ENCODE results near the gene FOXK1. TPM values are rescaled to one million over a fixed set of nuclear protein-coding genes. Genes with fewer than 3 reads are reported as not detected.
A peak's percentile ranks its signal among the peaks of the same experiment; 100 is the strongest.

Gene FOXK1
- total and polyA plus RNA-seq, 7 donors, result 1.8 to 47.1 (median 17.1) TPM

- peaks cover 0 to 61% (median 35%) of the 10 kb centered on the region in 4 donors for H3K4me1 ChIP-seq
Measured at GRCh38 chr7:4739528-4739992, 57.5 kb downstream of the FOXK1 start.

DNA sequence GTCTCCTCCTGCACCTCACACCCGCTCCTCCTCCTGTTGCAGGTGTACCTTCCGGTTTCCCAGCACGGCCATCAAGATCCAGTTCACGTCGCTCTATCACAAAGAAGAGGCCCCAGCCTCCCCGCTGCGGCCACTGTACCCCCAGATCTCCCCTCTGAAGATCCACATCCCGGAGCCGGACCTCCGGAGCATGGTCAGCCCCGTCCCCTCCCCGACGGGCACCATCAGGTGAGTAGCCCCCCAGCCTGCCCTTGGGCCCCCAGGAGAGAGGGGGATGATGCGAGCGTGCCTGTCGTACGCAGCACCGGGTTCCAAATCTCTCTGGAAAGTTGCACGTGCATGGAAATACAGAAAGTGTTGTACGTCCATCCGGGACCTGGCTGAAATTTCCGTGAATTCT, 58.7 kb downstream of the FOXK1 start:
- peak overlapping the region in 1 of 4 donors; percentile 82 for H3K27ac ChIP-seq
- DNase-seq, result no peak
- H3K27me3 ChIP-seq, result no peaks in the 10 kb centered on the region
- peaks cover 0 to 61% (median 44%) of the 10 kb centered on the region in 4 donors for H3K4me1 ChIP-seq
- no peak for TF ChIP-seq POLR2A (IDR thresholded peaks at IDR 0.05)
- no peak for TF ChIP-seq POLR2AphosphoS5 (IDR thresholded peaks at IDR 0.05)
- no peak for TF ChIP-seq EP300 (IDR thresholded peaks at IDR 0.05)
- TF ChIP-seq, protein P1, sequence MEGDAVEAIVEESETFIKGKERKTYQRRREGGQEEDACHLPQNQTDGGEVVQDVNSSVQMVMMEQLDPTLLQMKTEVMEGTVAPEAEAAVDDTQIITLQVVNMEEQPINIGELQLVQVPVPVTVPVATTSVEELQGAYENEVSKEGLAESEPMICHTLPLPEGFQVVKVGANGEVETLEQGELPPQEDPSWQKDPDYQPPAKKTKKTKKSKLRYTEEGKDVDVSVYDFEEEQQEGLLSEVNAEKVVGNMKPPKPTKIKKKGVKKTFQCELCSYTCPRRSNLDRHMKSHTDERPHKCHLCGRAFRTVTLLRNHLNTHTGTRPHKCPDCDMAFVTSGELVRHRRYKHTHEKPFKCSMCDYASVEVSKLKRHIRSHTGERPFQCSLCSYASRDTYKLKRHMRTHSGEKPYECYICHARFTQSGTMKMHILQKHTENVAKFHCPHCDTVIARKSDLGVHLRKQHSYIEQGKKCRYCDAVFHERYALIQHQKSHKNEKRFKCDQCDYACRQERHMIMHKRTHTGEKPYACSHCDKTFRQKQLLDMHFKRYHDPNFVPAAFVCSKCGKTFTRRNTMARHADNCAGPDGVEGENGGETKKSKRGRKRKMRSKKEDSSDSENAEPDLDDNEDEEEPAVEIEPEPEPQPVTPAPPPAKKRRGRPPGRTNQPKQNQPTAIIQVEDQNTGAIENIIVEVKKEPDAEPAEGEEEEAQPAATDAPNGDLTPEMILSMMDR (IDR thresholded peaks at IDR 0.05), result no peak
- H3K9me3 ChIP-seq, result no peaks in the 10 kb centered on the region
- intact Hi-C loops (cut with DNase I), result loop anchor here (5.0 kb wide), 1 partner anchor 58 kb away; the partner anchor contains the start of gene FOXK1
- peaks cover 0 to 25% (median 16%) of the 10 kb centered on the region in 4 donors for H3K36me3 ChIP-seq
- 93 to 96% methylated on average over 22 of the region's 22 CpGs for WGBS, 2 donors
- no peak overlapping the region for H3K4me3 ChIP-seq

More at GRCh38 chr7:4739528-4739992, 57.5 kb downstream of the FOXK1 start:
- WGBS, 2 donors, result 57 to 80% methylated on average over 16 of the region's 16 CpGs
- no peak for DNase-seq
- peak overlapping the region in 3 of 4 donors; percentile 16 to 35 (median 27) for H3K4me3 ChIP-seq
- no peaks in the 10 kb centered on the region for H3K9me3 ChIP-seq
- peaks cover 0 to 25% (median 16%) of the 10 kb centered on the region in 4 donors for H3K36me3 ChIP-seq
- intact Hi-C loops (cut with DNase I), result no loop called here
- H3K27ac ChIP-seq, result peak overlapping the region; percentile 57 to 82 (median 76)
- TF ChIP-seq POLR2A (IDR thresholded peaks at IDR 0.05) (no peak), EP300 (IDR thresholded peaks at IDR 0.05) (no peak), POLR2AphosphoS5 (IDR thresholded peaks at IDR 0.05) (peak in 1 of 4 donors; percentile 34)
- TF ChIP-seq, protein P1 (IDR thresholded peaks at IDR 0.05), result peak; percentile 33 to 73 (median 56)
- H3K27me3 ChIP-seq, result no peaks in the 10 kb centered on the region

GRCh38 chr7:4742051-4742573, 60.0 kb downstream of the FOXK1 start:
- Histone ChIP-seq H3K4me1 (peaks cover 0 to 68% (median 57%) of the 10 kb centered on the region in 4 donors), H3K9me3 (no peaks in the 10 kb centered on the region), H3K27ac (peak overlapping the region in 2 of 4 donors; percentile 22 to 96), H3K36me3 (peaks cover 0 to 25% (median 16%) of the 10 kb centered on the region in 4 donors), H3K4me3 (no peak overlapping the region), H3K27me3 (no peaks in the 10 kb centered on the region)
- TF ChIP-seq EP300 (IDR thresholded peaks at IDR 0.05) (no peak), POLR2AphosphoS5 (IDR thresholded peaks at IDR 0.05) (no peak), POLR2A (IDR thresholded peaks at IDR 0.05) (no peak)
- TF ChIP-seq, protein P1 (IDR thresholded peaks at IDR 0.05), result no peak
- 45 to 78% methylated on average over 23 of the region's 23 CpGs for WGBS, 2 donors
- no peak for DNase-seq
- intact Hi-C loops (cut with DNase I), result loop anchor here (5.0 kb wide), 1 partner anchor 60 kb away; the partner anchor contains the start of gene FOXK1

DNA sequence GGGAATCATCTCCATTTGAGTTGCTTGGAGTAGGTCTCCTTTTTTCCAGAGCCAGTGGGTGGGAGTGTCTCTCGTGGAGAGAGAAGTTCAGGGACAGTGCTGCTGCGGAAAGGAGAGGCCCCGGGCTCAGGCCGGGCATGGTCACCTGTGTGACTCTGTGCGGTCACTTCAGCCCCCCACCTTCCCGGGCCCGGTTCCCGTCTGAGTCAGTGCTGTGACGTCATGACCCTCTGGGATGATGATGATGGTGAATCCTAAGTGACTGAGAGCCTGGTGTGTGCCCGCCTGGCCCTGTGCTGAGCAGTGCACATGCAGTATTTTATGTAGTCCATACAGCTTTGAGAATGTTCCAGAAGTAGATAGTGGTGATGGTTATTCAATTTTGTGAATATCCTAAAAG, 60.8 kb downstream of the FOXK1 start:
- no peaks in the 10 kb centered on the region for H3K27me3 ChIP-seq
- H3K36me3 ChIP-seq, result peaks cover 0 to 25% (median 16%) of the 10 kb centered on the region in 4 donors
- H3K9me3 ChIP-seq, result no peaks in the 10 kb centered on the region
- WGBS, 2 donors, result 77 to 92% methylated on average over 10 of the region's 10 CpGs
- H3K4me3 ChIP-seq, result no peak overlapping the region
- TF ChIP-seq, protein P1 (IDR thresholded peaks at IDR 0.05), result no peak
- no peak for TF ChIP-seq POLR2AphosphoS5 (IDR thresholded peaks at IDR 0.05)
- TF ChIP-seq POLR2A (IDR thresholded peaks at IDR 0.05), result no peak
- TF ChIP-seq EP300 (IDR thresholded peaks at IDR 0.05), result no peak
- no peak for DNase-seq
- peak overlapping the region; percentile 16 to 96 (median 93) for H3K27ac ChIP-seq
- H3K4me1 ChIP-seq, result peaks cover 0 to 67% (median 64%) of the 10 kb centered on the region in 4 donors
- intact Hi-C loops (cut with DNase I), result loop anchor here (5.0 kb wide), 1 partner anchor 61 kb away; the partner anchor contains the start of gene FOXK1

Data from sigmoid colon (tissue), 7 donors.